ENCODE results near the gene PEX14.

The PEX14 gene

DNA sequence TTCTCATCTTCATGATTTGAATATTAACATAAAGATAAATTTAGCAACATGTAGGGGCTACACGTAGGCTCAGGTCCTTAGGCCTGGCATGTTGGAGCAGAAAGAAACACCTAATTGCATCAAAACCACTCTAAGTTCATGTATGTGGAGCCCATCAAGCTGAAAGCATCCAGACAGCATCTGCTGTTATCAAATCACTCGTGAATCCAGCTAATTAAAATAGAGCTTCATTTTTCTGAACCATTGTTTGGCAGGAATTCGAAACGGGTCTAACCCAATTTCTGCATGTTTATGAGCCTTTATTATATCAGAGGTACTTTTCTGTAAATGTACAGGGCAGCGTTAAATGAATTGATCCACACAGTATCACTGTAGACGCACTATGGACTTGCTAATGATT lies 45.7 kb downstream of the PEX14 start:
- TF ChIP-seq, protein P1, sequence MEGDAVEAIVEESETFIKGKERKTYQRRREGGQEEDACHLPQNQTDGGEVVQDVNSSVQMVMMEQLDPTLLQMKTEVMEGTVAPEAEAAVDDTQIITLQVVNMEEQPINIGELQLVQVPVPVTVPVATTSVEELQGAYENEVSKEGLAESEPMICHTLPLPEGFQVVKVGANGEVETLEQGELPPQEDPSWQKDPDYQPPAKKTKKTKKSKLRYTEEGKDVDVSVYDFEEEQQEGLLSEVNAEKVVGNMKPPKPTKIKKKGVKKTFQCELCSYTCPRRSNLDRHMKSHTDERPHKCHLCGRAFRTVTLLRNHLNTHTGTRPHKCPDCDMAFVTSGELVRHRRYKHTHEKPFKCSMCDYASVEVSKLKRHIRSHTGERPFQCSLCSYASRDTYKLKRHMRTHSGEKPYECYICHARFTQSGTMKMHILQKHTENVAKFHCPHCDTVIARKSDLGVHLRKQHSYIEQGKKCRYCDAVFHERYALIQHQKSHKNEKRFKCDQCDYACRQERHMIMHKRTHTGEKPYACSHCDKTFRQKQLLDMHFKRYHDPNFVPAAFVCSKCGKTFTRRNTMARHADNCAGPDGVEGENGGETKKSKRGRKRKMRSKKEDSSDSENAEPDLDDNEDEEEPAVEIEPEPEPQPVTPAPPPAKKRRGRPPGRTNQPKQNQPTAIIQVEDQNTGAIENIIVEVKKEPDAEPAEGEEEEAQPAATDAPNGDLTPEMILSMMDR (IDR thresholded peaks at IDR 0.05; ENCODE audit: insufficient read depth, missing control alignments): no peak
- FAIRE-seq: no peak

DNA sequence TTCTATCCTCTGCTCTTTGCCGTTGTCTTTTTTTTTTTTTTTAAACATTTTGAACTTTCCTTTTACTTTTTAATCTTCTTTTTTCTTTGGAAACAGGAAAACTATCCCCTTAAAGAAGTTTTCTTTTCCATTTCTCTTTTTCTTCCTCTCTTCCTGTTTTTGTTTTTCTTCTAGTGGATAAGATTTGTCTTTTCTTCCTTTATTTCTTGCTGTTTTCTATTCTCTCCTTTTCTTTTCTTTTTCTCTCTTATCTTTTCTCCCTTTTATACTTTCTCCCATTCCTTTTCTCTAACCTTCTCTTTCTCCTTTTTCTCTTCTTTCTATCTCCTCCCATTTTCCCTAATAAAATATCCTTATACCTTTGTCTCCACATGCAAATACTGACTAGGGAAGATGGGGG lies 46.2 kb downstream of the PEX14 start:
- no peak for FAIRE-seq
- no peak for DNase-seq (ENCODE audit: insufficient read length, low spot score)
- TF ChIP-seq, protein P1 (IDR thresholded peaks at IDR 0.05; ENCODE audit: insufficient read depth, missing control alignments): no peak

More for the DNA sequence above, 45.7 kb downstream of the PEX14 start:
- no peak for DNase-seq (ENCODE audit: insufficient read length, low spot score)

DNA sequence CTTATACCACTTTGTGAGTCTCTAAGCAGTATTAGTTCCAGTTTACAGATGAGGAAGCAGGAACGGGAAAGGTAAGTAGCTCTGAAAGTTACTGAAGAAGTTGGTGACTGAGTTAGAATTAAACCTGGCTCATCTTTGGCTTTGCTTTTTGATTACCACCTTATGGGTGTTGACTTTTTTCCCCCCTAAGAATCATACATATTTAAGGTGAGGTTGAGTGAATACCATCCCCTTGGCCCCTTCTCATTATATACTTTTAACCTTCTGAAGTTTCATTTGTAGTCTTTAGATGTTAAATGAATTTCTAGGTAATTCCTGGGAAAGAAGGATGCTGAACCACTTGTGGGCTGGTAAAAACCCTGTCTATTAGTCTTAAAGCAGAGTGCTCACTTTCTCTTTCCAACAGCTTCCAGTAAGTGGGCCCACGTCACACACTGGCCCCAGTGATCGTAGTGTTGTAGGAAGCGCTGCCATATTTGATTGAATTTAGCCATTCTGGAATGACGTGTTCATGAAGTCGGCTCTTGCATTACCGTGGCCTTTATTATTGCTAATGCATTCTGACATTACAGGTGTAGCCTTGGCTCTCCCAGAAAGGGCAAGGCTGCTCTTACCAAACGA lies 46.9 kb downstream of the PEX14 start:
- TF ChIP-seq, protein P1 (IDR thresholded peaks at IDR 0.05; ENCODE audit: insufficient read depth, missing control alignments): no peak
- DNase-seq (ENCODE audit: insufficient read length, low spot score) (no peak), FAIRE-seq (no peak)

- DNase-seq (ENCODE audit: insufficient read length, low spot score) (no peak), FAIRE-seq (no peak)
Measured at GRCh38 chr1:10522322-10522860, 47.6 kb downstream of the PEX14 start.

GRCh38 chr1:10525208-10525607 lies 50.5 kb downstream of the PEX14 start:
- DNase-seq (ENCODE audit: insufficient read length, low spot score) (no peak), FAIRE-seq (no peak)
- TF ChIP-seq, protein P1 (IDR thresholded peaks at IDR 0.05; ENCODE audit: insufficient read depth, missing control alignments): no peak

More at GRCh38 chr1:10522322-10522860, 47.6 kb downstream of the PEX14 start:
- TF ChIP-seq, protein P1 (IDR thresholded peaks at IDR 0.05; ENCODE audit: insufficient read depth, missing control alignments): no peak

- no peak for FAIRE-seq
- TF ChIP-seq, protein P1 (IDR thresholded peaks at IDR 0.05; ENCODE audit: insufficient read depth, missing control alignments): no peak
- DNase-seq (ENCODE audit: insufficient read length, low spot score): no peak
Measured at GRCh38 chr1:10528066-10529014, 53.6 kb downstream of the PEX14 start.

Measured in D721Med (cell line).